CD8-positive, alpha-beta memory T cell (primary cell): ENCODE measurements around the gene GALP. TPM values are rescaled to one million over a fixed set of nuclear protein-coding genes. Genes with fewer than 3 reads are reported as not detected.

Experiments
- CTCF ChIA-PET: fragments of 350-600 bp; sonication (Branson Sonifier 250); formaldehyde crosslinking; loops from one replicate; lab custom pipeline; 2021; ENCODE audit warnings: antibody characterized with exemption; lab: Charles Lee
- POLR2A ChIA-PET: fragments of 350-600 bp; sonication (Branson Sonifier 250); formaldehyde crosslinking; loops from one replicate; lab custom pipeline; 2021; ENCODE audit warnings: antibody characterized with exemption; lab: Charles Lee
- DNase-seq, 5 donors: peaks; one replicate each; pipeline versions ENCODE4 v3.0.0 to v3.0.0-alpha.2; 2020 to 2022; ENCODE audit warnings: mixed read lengths in 1 of 5
- H3K27ac ChIP-seq: one replicate; pipeline ENCODE4 v1.7.0; 2013; ENCODE audit warnings: low read depth, mild to moderate bottlenecking, low read length, moderate library complexity
- H3K27me3 ChIP-seq: 2 replicates; pipeline ENCODE4 v1.7.0; 2013; ENCODE audit warnings: low read length, mild to moderate bottlenecking; ENCODE audit not compliant: insufficient read depth, poor library complexity, severe bottlenecking
- H3K36me3 ChIP-seq: 2 replicates; pipeline ENCODE4 v1.7.0; 2013; ENCODE audit warnings: mild to moderate bottlenecking, low read length, moderate library complexity; ENCODE audit not compliant: insufficient read depth
- H3K4me1 ChIP-seq: 2 replicates; pipeline ENCODE4 v1.7.0; 2013; ENCODE audit warnings: mild to moderate bottlenecking, low read length, moderate library complexity; ENCODE audit not compliant: insufficient read depth
- H3K4me3 ChIP-seq: 2 replicates; pipeline ENCODE4 v1.7.0; 2013; ENCODE audit warnings: mild to moderate bottlenecking, low read length
- H3K9me3 ChIP-seq: 2 replicates; pipeline ENCODE4 v1.7.0; 2013; ENCODE audit warnings: mild to moderate bottlenecking, low read length
- H3K27ac Mint-ChIP-seq, 8 donors: one replicate each; pipeline ENCODE4 v1.8.0; 2020 to 2021; ENCODE audit warnings: mixed read lengths in 8 of 8, mild to moderate bottlenecking in 6 of 8, inconsistent platforms in 3 of 8, moderate library complexity in 3 of 8
- H3K27me3 Mint-ChIP-seq, 2 donors: one replicate each; pipeline ENCODE4 v1.8.0; 2020 to 2021; ENCODE audit warnings: mixed read lengths in 2 of 2, mild to moderate bottlenecking in 1 of 2, moderate library complexity in 1 of 2
- H3K36me3 Mint-ChIP-seq, 3 donors: one replicate each; pipeline ENCODE4 v1.8.0; 2020 to 2021; ENCODE audit warnings: mixed read lengths in 3 of 3, inconsistent platforms in 1 of 3, mild to moderate bottlenecking in 1 of 3
- H3K4me1 Mint-ChIP-seq, 3 donors: one replicate each; pipeline ENCODE4 v1.8.0; 2020 to 2021; ENCODE audit warnings: mixed read lengths in 3 of 3, inconsistent platforms in 1 of 3, mild to moderate bottlenecking in 1 of 3
- H3K4me3 Mint-ChIP-seq, 7 donors: one replicate each; pipeline ENCODE4 v1.8.0; 2020 to 2021; ENCODE audit warnings: mixed read lengths in 7 of 7, mild to moderate bottlenecking in 6 of 7, moderate library complexity in 4 of 7, inconsistent platforms in 2 of 7
- H3K9me3 Mint-ChIP-seq, 5 donors: one replicate each; pipeline ENCODE4 v1.8.0; 2020 to 2022; ENCODE audit warnings: mixed read lengths in 5 of 5, mild to moderate bottlenecking in 3 of 5, moderate library complexity in 2 of 5, inconsistent platforms in 1 of 5
- polyA plus RNA-seq: library from polyadenylated mRNA; unstranded; fragments of 300-500 nt; fragmentation: Illumina TruSeq; gene quantifications from one replicate; pipeline ENCODE4 v1.2.3, GENCODE V29; 2021
- total RNA-seq, 2 experiments: library from RNA; stranded (reverse); gene quantifications; one replicate each; pipeline ENCODE4 v1.2.3, GENCODE V29; 2021

The GALP gene
- total and polyA plus RNA-seq, 3 experiments from 2014 or later = not detected

GRCh38 chr19:56159622-56160271, 16.1 kb upstream of the GALP start:
- DNase-seq = no peak
- Histone ChIP-seq H3K4me1 (no peaks in the 10 kb centered on the region), H3K9me3 (no peaks in the 10 kb centered on the region), H3K4me3 (no peak overlapping the region), H3K27ac (no peak overlapping the region), H3K36me3 (peaks cover 6% of the 10 kb centered on the region), H3K27me3 (no peaks in the 10 kb centered on the region)
- H3K4me1 Mint-ChIP-seq = peaks cover 0 to 4% (median 0%) of the 10 kb centered on the region in 3 donors
- no peak overlapping the region for H3K4me3 Mint-ChIP-seq
- CTCF ChIA-PET = no interaction called here
- POLR2A ChIA-PET = no interaction called here
- H3K27me3 Mint-ChIP-seq = peaks cover under 1 to 2% of the 10 kb centered on the region in 2 donors
- H3K36me3 Mint-ChIP-seq = peaks cover 8 to 56% (median 8%) of the 10 kb centered on the region in 3 donors
- no peaks in the 10 kb centered on the region for H3K9me3 Mint-ChIP-seq
- no peak overlapping the region for H3K27ac Mint-ChIP-seq

- Histone ChIP-seq H3K27ac (no peak overlapping the region), H3K4me3 (no peak overlapping the region), H3K27me3 (no peaks in the 10 kb centered on the region), H3K9me3 (no peaks in the 10 kb centered on the region), H3K4me1 (no peaks in the 10 kb centered on the region), H3K36me3 (peaks cover 6% of the 10 kb centered on the region)
- DNase-seq = no peak
- H3K4me3 Mint-ChIP-seq = no peak overlapping the region
- H3K36me3 Mint-ChIP-seq = peaks cover 6 to 40% (median 8%) of the 10 kb centered on the region in 3 donors
- POLR2A ChIA-PET = no interaction called here
- peaks cover 4 to 5% of the 10 kb centered on the region in 2 donors for H3K27me3 Mint-ChIP-seq
- H3K4me1 Mint-ChIP-seq = peaks cover 0 to 4% (median 0%) of the 10 kb centered on the region in 3 donors
- H3K9me3 Mint-ChIP-seq = peaks cover 0 to 2% (median 0%) of the 10 kb centered on the region in 5 donors
- no peak overlapping the region for H3K27ac Mint-ChIP-seq
- CTCF ChIA-PET = no interaction called here
Measured at GRCh38 chr19:56161534-56161933, 14.3 kb upstream of the GALP start.

- Mint-ChIP-seq H3K36me3 (peaks cover 6 to 34% (median 8%) of the 10 kb centered on the region in 3 donors), H3K4me1 (peaks cover 0 to 4% (median 0%) of the 10 kb centered on the region in 3 donors), H3K9me3 (peaks cover 0 to 2% (median 0%) of the 10 kb centered on the region in 5 donors), H3K27me3 (peaks cover 4 to 5% of the 10 kb centered on the region in 2 donors), H3K4me3 (no peak overlapping the region), H3K27ac (no peak overlapping the region)
- Histone ChIP-seq H3K36me3 (peaks cover 6% of the 10 kb centered on the region), H3K27me3 (no peaks in the 10 kb centered on the region), H3K4me3 (no peak overlapping the region), H3K9me3 (no peaks in the 10 kb centered on the region), H3K27ac (no peak overlapping the region), H3K4me1 (no peaks in the 10 kb centered on the region)
- ChIA-PET CTCF (no interaction called here), POLR2A (no interaction called here)
- DNase-seq = no peak
Measured at GRCh38 chr19:56162258-56162657, 13.6 kb upstream of the GALP start.

GRCh38 chr19:56163097-56163496, 12.7 kb upstream of the GALP start:
- no peak overlapping the region for H3K4me3 Mint-ChIP-seq
- ChIA-PET POLR2A (no interaction called here), CTCF (no interaction called here)
- Histone ChIP-seq H3K27me3 (no peaks in the 10 kb centered on the region), H3K4me1 (no peaks in the 10 kb centered on the region), H3K27ac (no peak overlapping the region), H3K36me3 (peaks cover 6% of the 10 kb centered on the region), H3K9me3 (no peaks in the 10 kb centered on the region), H3K4me3 (no peak overlapping the region)
- peaks cover 0 to 4% (median 0%) of the 10 kb centered on the region in 3 donors for H3K4me1 Mint-ChIP-seq
- H3K27ac Mint-ChIP-seq = peak overlapping the region in 1 of 8 donors; percentile 79
- H3K27me3 Mint-ChIP-seq = peaks cover 4 to 7% of the 10 kb centered on the region in 2 donors
- peaks cover 0 to 2% (median 0%) of the 10 kb centered on the region in 5 donors for H3K9me3 Mint-ChIP-seq
- DNase-seq = no peak
- H3K36me3 Mint-ChIP-seq = peaks cover 6 to 26% (median 8%) of the 10 kb centered on the region in 3 donors

GRCh38 chr19:56167064-56167578, 8.7 kb upstream of the GALP start:
- H3K4me1 ChIP-seq = no peaks in the 10 kb centered on the region
- CTCF ChIA-PET = no interaction called here
- Mint-ChIP-seq H3K27ac (no peak overlapping the region), H3K9me3 (peaks cover 0 to 2% (median 0%) of the 10 kb centered on the region in 5 donors), H3K36me3 (peaks cover 0 to 1% (median 0%) of the 10 kb centered on the region in 3 donors), H3K27me3 (peaks cover 2 to 16% of the 10 kb centered on the region in 2 donors), H3K4me1 (peaks cover 2 to 4% (median 3%) of the 10 kb centered on the region in 3 donors), H3K4me3 (no peak overlapping the region)
- no peak overlapping the region for H3K27ac ChIP-seq
- POLR2A ChIA-PET = no interaction called here
- H3K9me3 ChIP-seq = no peaks in the 10 kb centered on the region
- no peaks in the 10 kb centered on the region for H3K36me3 ChIP-seq
- no peak for DNase-seq
- H3K27me3 ChIP-seq = no peaks in the 10 kb centered on the region
- no peak overlapping the region for H3K4me3 ChIP-seq

- no peak overlapping the region for H3K4me3 ChIP-seq
- no peaks in the 10 kb centered on the region for H3K36me3 ChIP-seq
- no peak overlapping the region for H3K27ac Mint-ChIP-seq
- ChIA-PET CTCF (interaction anchor here (1.1 to 2.3 kb wide), 3 partner anchors 90 to 104 kb away, joined by 3 to 15 read pairs (median 3); no protein-coding TSS in a partner anchor), POLR2A (no interaction called here)
- no peak for DNase-seq
- H3K36me3 Mint-ChIP-seq = no peaks in the 10 kb centered on the region
- H3K27me3 ChIP-seq = no peaks in the 10 kb centered on the region
- no peaks in the 10 kb centered on the region for H3K9me3 Mint-ChIP-seq
- no peak overlapping the region for H3K27ac ChIP-seq
- peaks cover 0 to 3% (median 2%) of the 10 kb centered on the region in 3 donors for H3K4me1 Mint-ChIP-seq
- peaks cover 8 to 18% of the 10 kb centered on the region in 2 donors for H3K27me3 Mint-ChIP-seq
- H3K9me3 ChIP-seq = no peaks in the 10 kb centered on the region
- H3K4me1 ChIP-seq = no peaks in the 10 kb centered on the region
- H3K4me3 Mint-ChIP-seq = no peak overlapping the region
Measured at GRCh38 chr19:56170261-56170660, 5.5 kb upstream of the GALP start.

- ChIA-PET POLR2A (no interaction called here), CTCF (interaction anchor here (1.0 to 2.7 kb wide), 3 partner anchors 95 to 108 kb away, joined by 3 to 9 read pairs (median 4); no protein-coding TSS in a partner anchor)
- H3K9me3 ChIP-seq = no peaks in the 10 kb centered on the region
- H3K27ac ChIP-seq = no peak overlapping the region
- no peak overlapping the region for H3K4me3 ChIP-seq
- Mint-ChIP-seq H3K27ac (no peak overlapping the region), H3K4me1 (peaks cover 0 to 3% (median 2%) of the 10 kb centered on the region in 3 donors), H3K9me3 (no peaks in the 10 kb centered on the region), H3K36me3 (no peaks in the 10 kb centered on the region), H3K27me3 (peaks cover 6 to 16% of the 10 kb centered on the region in 2 donors), H3K4me3 (no peak overlapping the region)
- H3K27me3 ChIP-seq = no peaks in the 10 kb centered on the region
- no peak for DNase-seq
- no peaks in the 10 kb centered on the region for H3K4me1 ChIP-seq
- H3K36me3 ChIP-seq = no peaks in the 10 kb centered on the region
Measured at GRCh38 chr19:56174086-56174485, 1.7 kb upstream of the GALP start.

GRCh38 chr19:56174550-56174949, 1.3 kb upstream of the GALP start:
- no peak for DNase-seq
- Histone ChIP-seq H3K4me3 (no peak overlapping the region), H3K27me3 (no peaks in the 10 kb centered on the region), H3K9me3 (no peaks in the 10 kb centered on the region), H3K4me1 (no peaks in the 10 kb centered on the region), H3K27ac (no peak overlapping the region), H3K36me3 (no peaks in the 10 kb centered on the region)
- H3K27ac Mint-ChIP-seq = no peak overlapping the region
- ChIA-PET CTCF (no interaction called here), POLR2A (no interaction called here)
- H3K36me3 Mint-ChIP-seq = no peaks in the 10 kb centered on the region
- peaks cover 0 to 3% (median 2%) of the 10 kb centered on the region in 3 donors for H3K4me1 Mint-ChIP-seq
- no peak overlapping the region for H3K4me3 Mint-ChIP-seq
- no peaks in the 10 kb centered on the region for H3K9me3 Mint-ChIP-seq
- peaks cover 6 to 16% of the 10 kb centered on the region in 2 donors for H3K27me3 Mint-ChIP-seq
